Lower leg skin (tissue), 3 donors: ENCODE measurements around the gene GPR157.

Experiments used
- POLR2A ChIP-seq, 2 donors: fragments of 450-650 bp; IDR thresholded peaks; one replicate each; pipeline ENCODE4 v1.6.1; 2016 to 2017; ENCODE audit warnings: antibody characterized with exemption in 2 of 2, mild to moderate bottlenecking in 1 of 2, moderate library complexity in 1 of 2
- TF ChIP-seq, protein P1 (sequence below), 3 donors: fragments of 450-650 bp; IDR thresholded peaks; one replicate each; pipeline ENCODE4 v1.5.1; 2016; ENCODE audit warnings: antibody characterized with exemption in 3 of 3, mild to moderate bottlenecking in 3 of 3, moderate library complexity in 2 of 3

DNA sequence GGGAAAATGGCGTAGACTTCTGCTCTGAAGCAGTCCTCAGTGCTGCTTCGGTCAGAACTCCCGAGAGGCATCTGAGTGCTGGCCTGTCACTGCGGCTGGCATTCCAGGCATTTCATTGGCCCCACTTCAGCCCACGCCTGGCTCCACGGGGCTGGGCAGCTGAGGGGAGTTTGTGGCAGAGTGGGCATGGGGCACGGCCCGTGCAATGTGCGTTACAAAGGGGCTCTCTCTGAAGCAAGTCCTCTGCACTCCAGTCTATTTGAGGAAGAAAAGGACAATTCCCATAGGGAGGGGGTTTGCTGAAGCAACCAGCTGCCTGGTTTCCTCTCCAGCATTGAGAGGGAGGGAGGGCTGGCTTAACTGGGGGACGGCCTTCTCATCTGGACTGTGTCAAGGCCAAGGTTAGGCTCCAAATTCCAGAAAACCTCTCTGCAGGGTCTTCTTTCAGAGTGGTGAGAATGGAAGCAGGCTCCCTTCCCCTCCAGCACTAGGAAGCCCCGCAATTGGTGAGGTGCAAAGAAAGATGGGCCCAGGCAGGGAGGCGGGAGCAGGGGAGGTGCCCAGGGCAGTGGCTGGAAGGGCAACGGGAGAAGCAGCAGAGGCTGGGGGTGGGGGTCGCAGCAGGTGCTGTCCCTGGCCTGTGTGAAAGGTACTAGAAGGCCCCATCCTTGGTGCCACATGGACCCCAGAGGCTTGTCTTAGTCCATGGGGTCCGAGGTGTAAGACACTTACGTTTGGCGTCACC, 21.1 kb upstream of the GPR157 start:
- TF ChIP-seq POLR2A (IDR thresholded peaks at IDR 0.05) = no peak
- TF ChIP-seq, protein P1, sequence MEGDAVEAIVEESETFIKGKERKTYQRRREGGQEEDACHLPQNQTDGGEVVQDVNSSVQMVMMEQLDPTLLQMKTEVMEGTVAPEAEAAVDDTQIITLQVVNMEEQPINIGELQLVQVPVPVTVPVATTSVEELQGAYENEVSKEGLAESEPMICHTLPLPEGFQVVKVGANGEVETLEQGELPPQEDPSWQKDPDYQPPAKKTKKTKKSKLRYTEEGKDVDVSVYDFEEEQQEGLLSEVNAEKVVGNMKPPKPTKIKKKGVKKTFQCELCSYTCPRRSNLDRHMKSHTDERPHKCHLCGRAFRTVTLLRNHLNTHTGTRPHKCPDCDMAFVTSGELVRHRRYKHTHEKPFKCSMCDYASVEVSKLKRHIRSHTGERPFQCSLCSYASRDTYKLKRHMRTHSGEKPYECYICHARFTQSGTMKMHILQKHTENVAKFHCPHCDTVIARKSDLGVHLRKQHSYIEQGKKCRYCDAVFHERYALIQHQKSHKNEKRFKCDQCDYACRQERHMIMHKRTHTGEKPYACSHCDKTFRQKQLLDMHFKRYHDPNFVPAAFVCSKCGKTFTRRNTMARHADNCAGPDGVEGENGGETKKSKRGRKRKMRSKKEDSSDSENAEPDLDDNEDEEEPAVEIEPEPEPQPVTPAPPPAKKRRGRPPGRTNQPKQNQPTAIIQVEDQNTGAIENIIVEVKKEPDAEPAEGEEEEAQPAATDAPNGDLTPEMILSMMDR (IDR thresholded peaks at IDR 0.05) = no peak
